Bronchial epithelial cell (primary cell): ENCODE measurements around the gene DSCAML1. TPM values are rescaled to one million over a fixed set of nuclear protein-coding genes. Genes with fewer than 3 reads are reported as not detected.

Source experiments
- DNase-seq: peaks from one replicate; pipeline ENCODE4 v3.0.0-alpha.2; 2010; ENCODE audit warnings: low read depth
- FAIRE-seq: peaks from 2 replicates; lab custom pipeline; 2011; peaks lifted over from hg19 to GRCh38; lab: Jason Lieb, UNC
- H3K27me3 ChIP-seq: 2 replicates; pipeline ENCODE4 v1.5.1; 2011; ENCODE audit warnings: low read length; ENCODE audit not compliant: control insufficient read depth, insufficient read depth
- H3K36me3 ChIP-seq: 2 replicates; pipeline ENCODE4 v1.5.1; 2011; ENCODE audit warnings: low read length; ENCODE audit not compliant: control insufficient read depth, insufficient read depth
- H3K4me3 ChIP-seq: 2 replicates; pipeline ENCODE4 v1.5.1; 2011; ENCODE audit warnings: mild to moderate bottlenecking, low read depth, low read length, control low read depth
- CTCF ChIP-seq: IDR thresholded peaks from 2 replicates; pipeline ENCODE4 v1.5.1; 2011; ENCODE audit warnings: mild to moderate bottlenecking, moderate library complexity, low read length, control low read depth, inconsistent platforms; ENCODE audit not compliant: insufficient read depth, severe bottlenecking
- total RNA-seq: library from RNA; depleted of rRNA; stranded (reverse); fragments of >200 nt; gene quantifications from 2 replicates; pipeline ENCODE4 v1.2.1, GENCODE V29; 2014

DSCAML1 gene
- total RNA-seq, 1 donor from 2014 or later = under 0.01 TPM

- peak; percentile 51 for DNase-seq
- FAIRE-seq = no peak
- Histone ChIP-seq H3K36me3 (no peaks in the 10 kb centered on the region), H3K27me3 (no peaks in the 10 kb centered on the region), H3K4me3 (no peak overlapping the region)
- no peak for TF ChIP-seq CTCF
Measured at GRCh38 chr11:117717485-117718314, 79.3 kb downstream of the DSCAML1 start.

GRCh38 chr11:117716521-117717440, 80.2 kb downstream of the DSCAML1 start:
- no peaks in the 10 kb centered on the region for H3K27me3 ChIP-seq
- no peak for TF ChIP-seq CTCF
- DNase-seq (no peak), FAIRE-seq (no peak)
- H3K36me3 ChIP-seq = no peaks in the 10 kb centered on the region
- no peak overlapping the region for H3K4me3 ChIP-seq

- Histone ChIP-seq H3K4me3 (no peak overlapping the region), H3K36me3 (no peaks in the 10 kb centered on the region), H3K27me3 (no peaks in the 10 kb centered on the region)
- TF ChIP-seq CTCF = no peak
- DNase-seq (no peak), FAIRE-seq (no peak)
Measured at GRCh38 chr11:117715801-117716200, 81.2 kb downstream of the DSCAML1 start.

GRCh38 chr11:117713538-117713991, 83.5 kb downstream of the DSCAML1 start:
- Histone ChIP-seq H3K36me3 (no peaks in the 10 kb centered on the region), H3K27me3 (no peaks in the 10 kb centered on the region), H3K4me3 (no peak overlapping the region)
- no peak for TF ChIP-seq CTCF
- no peak for DNase-seq
- no peak for FAIRE-seq

- no peaks in the 10 kb centered on the region for H3K36me3 ChIP-seq
- peaks cover 2% of the 10 kb centered on the region for H3K27me3 ChIP-seq
- TF ChIP-seq CTCF = no peak
- DNase-seq (no peak), FAIRE-seq (no peak)
- no peak overlapping the region for H3K4me3 ChIP-seq
Measured at GRCh38 chr11:117712530-117712929, 84.5 kb downstream of the DSCAML1 start.
